WTC11 (cell line): Measurements from ENCODE around the gene TNS3.

Experiments
- ZNF121 ChIP-seq: sonication (generic); formaldehyde crosslinking; IDR thresholded peaks from 2 replicates; pipeline ENCODE4 v1.8.0; 2023; ENCODE audit warnings: missing genetic modification reagents
- TF ChIP-seq, protein P1 (sequence below): fragments of 200-600 bp; IDR thresholded peaks from 2 replicates; pipeline ENCODE4 v1.8.0; 2022; ENCODE audit warnings: antibody characterized with exemption
- TF ChIP-seq, protein P2 (sequence below): sonication (generic); formaldehyde crosslinking; IDR thresholded peaks from 2 replicates; pipeline ENCODE4 v1.8.0; 2022; ENCODE audit warnings: mild to moderate bottlenecking, missing genetic modification reagents

- TF ChIP-seq, protein P1, sequence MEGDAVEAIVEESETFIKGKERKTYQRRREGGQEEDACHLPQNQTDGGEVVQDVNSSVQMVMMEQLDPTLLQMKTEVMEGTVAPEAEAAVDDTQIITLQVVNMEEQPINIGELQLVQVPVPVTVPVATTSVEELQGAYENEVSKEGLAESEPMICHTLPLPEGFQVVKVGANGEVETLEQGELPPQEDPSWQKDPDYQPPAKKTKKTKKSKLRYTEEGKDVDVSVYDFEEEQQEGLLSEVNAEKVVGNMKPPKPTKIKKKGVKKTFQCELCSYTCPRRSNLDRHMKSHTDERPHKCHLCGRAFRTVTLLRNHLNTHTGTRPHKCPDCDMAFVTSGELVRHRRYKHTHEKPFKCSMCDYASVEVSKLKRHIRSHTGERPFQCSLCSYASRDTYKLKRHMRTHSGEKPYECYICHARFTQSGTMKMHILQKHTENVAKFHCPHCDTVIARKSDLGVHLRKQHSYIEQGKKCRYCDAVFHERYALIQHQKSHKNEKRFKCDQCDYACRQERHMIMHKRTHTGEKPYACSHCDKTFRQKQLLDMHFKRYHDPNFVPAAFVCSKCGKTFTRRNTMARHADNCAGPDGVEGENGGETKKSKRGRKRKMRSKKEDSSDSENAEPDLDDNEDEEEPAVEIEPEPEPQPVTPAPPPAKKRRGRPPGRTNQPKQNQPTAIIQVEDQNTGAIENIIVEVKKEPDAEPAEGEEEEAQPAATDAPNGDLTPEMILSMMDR, result no peak
- TF ChIP-seq, protein P2, sequence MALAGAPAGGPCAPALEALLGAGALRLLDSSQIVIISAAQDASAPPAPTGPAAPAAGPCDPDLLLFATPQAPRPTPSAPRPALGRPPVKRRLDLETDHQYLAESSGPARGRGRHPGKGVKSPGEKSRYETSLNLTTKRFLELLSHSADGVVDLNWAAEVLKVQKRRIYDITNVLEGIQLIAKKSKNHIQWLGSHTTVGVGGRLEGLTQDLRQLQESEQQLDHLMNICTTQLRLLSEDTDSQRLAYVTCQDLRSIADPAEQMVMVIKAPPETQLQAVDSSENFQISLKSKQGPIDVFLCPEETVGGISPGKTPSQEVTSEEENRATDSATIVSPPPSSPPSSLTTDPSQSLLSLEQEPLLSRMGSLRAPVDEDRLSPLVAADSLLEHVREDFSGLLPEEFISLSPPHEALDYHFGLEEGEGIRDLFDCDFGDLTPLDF, result no peak
- TF ChIP-seq ZNF121 (CRISPR knock-in tag), result no peak
These were observed 350.3 kb downstream of the TNS3 start for GRCh38 chr7:47231627-47232026.
